Choroid plexus epithelial cell (primary cell): ENCODE results near the gene LMBR1.
"Not testable (repeated sequence)": the region's sequence is repeated elsewhere in the genome, so short reads cannot be mapped to it uniquely, and the experiment has no call there.

ENCODE experiments used
- DNase-seq: peaks from one replicate; pipeline ENCODE4 v3.0.0-alpha.2; 2010; ENCODE audit warnings: low read depth
- H3K4me3 ChIP-seq: 2 replicates; pipeline ENCODE4 v1.5.1; 2011; ENCODE audit warnings: low read depth, mild to moderate bottlenecking, control low read depth, low read length, moderate library complexity
- TF ChIP-seq, protein P1 (sequence below): conservative IDR thresholded peaks from 2 replicates; pipeline ENCODE4 v1.5.1; 2011; ENCODE audit warnings: low read depth, mild to moderate bottlenecking, control low read depth, inconsistent platforms, low read length, moderate library complexity

Gene LMBR1

DNA sequence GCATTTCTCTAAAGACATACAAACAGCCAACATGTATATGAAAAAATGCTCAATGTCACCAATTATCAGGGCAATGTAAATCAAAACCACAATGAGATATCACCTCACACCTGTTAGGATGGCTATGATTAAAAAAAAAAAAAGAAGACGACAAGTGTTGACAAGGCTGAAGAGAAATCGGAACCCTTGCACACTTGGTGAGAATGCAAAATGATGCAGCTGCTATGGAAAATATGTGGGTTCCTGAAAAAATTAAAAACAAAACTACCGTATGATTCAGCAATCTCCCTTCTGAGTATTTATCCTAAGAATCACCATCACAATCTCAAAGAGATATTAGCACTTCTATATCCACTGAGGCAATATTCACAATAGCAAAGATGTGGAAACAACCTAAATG lies 11.3 kb downstream of the LMBR1 start:
- TF ChIP-seq, protein P1, sequence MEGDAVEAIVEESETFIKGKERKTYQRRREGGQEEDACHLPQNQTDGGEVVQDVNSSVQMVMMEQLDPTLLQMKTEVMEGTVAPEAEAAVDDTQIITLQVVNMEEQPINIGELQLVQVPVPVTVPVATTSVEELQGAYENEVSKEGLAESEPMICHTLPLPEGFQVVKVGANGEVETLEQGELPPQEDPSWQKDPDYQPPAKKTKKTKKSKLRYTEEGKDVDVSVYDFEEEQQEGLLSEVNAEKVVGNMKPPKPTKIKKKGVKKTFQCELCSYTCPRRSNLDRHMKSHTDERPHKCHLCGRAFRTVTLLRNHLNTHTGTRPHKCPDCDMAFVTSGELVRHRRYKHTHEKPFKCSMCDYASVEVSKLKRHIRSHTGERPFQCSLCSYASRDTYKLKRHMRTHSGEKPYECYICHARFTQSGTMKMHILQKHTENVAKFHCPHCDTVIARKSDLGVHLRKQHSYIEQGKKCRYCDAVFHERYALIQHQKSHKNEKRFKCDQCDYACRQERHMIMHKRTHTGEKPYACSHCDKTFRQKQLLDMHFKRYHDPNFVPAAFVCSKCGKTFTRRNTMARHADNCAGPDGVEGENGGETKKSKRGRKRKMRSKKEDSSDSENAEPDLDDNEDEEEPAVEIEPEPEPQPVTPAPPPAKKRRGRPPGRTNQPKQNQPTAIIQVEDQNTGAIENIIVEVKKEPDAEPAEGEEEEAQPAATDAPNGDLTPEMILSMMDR, result no peak
- H3K4me3 ChIP-seq, result no peak overlapping the region
- no peak for DNase-seq

DNA sequence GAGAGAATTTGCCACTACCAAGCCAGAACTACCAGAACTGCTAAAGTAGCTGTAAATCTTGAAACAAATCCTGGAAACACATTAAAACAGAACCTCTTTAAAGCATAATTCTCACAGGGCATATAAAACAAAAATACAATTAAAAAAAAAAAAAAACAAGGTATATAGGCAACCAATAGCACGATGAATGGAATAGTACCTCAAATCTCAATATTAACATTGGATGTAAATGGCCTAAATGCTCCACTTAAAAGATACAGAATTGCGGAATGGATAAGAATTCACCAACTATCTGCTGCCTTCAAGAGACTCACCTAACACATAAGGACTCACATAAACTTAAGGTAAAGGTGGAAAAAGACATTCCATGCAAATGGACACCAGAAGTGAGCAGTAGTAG lies 17.2 kb downstream of the LMBR1 start:
- DNase-seq, result no peak
- TF ChIP-seq, protein P1, result no peak
- no peak overlapping the region for H3K4me3 ChIP-seq

DNA sequence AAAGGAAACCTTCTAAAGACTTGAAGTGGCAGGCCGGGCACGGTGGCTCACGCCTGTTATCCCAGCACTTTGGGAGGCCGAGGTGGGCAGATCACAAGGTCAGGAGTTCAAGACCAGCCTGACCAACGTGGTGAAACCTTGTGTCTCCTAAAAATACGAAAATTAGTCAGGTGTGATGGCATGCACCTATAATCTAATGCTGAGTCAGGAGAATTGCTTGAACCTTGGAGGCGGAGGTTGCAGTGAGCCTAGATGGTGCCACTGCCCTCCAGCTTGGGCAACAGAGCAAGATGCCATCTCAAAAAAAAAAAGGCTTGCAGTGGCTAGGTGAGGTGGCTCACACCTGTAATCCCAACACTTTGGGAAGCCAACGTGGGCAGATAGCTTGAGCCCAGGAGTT lies 24.6 kb downstream of the LMBR1 start:
- DNase-seq, H3K4me3 ChIP-seq: not testable (repeated sequence)

DNA sequence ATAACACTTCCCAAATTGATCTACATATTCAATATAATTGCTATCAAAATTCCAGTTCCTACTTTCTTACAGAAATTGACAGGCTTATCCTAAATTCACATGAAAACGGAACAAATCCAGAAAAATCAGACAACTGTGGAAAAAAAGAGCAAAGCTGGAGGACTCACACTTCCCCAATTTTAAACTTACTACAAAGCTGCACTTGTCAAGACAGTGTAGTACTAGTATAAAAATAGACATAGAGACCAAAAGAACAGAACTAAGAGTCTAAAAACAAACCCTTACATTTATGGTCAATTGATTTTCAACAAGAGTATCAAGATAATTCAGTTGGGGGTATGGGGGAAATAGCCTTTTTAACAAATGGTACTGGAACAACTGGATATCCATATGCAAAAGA lies 27.5 kb downstream of the LMBR1 start:
- DNase-seq, result no peak
- TF ChIP-seq, protein P1, result no peak

DNA sequence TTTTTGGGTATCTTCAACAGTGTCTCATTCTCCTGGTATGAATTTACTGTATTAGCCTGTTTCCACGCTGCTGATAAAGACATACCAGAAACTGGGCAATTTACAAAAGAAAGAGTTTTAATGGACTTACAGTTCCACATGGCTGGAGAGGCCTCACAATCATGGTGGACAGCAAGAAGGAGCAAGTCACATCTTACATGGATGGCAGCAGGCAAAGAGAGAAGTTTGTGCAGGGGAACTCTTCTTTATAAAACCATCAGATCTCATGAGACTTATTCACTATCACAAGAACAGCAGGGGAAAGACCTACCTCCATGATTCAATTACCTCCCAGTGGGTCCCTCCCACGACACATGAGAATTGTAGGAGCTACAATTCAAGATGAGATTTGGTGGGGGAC lies 31.0 kb downstream of the LMBR1 start:
- not testable (repeated sequence) for DNase-seq, H3K4me3 ChIP-seq

More for the DNA sequence above, 27.5 kb downstream of the LMBR1 start:
- no peak overlapping the region for H3K4me3 ChIP-seq

DNA sequence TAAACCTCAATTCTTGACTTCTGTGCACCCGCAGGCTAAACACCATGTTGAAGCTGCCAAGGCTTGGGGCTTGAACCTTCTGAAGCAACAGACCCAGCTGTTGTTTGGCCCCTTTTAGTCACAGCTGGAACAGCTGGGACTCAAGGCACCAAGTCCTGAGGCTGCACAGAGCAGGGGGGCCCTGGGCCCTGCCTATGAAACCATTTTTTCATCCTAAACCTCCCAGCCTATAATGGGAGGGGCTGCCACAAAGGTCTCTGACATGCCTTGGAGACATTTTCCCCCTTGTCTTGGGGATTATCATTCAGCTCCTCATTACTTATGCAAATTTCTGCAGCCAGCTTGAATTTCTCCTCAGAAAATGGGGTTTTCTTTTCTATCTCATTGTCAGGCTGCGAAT lies 31.8 kb downstream of the LMBR1 start:
- no peak overlapping the region for H3K4me3 ChIP-seq
- TF ChIP-seq, protein P1, result no peak
- DNase-seq, result no peak

DNA sequence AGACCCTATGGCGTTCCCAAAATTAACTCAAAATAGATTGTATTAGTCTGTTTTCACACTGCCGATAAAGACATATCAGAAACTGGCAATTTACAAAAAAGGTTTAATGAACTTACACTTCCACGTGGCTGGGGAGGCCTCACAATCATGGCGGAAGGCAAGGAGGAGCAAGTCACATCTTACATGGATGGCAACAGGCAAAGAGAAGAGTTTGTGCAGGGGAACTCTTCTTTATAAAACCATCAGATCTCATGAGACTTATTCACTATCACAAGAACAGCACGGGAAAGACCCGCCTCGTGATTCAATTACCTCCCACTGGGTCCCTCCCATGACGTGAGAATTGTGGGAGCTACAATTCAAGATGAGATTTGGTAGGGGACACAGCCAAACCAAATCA lies 32.9 kb downstream of the LMBR1 start:
- not testable (repeated sequence) for H3K4me3 ChIP-seq, DNase-seq

DNA sequence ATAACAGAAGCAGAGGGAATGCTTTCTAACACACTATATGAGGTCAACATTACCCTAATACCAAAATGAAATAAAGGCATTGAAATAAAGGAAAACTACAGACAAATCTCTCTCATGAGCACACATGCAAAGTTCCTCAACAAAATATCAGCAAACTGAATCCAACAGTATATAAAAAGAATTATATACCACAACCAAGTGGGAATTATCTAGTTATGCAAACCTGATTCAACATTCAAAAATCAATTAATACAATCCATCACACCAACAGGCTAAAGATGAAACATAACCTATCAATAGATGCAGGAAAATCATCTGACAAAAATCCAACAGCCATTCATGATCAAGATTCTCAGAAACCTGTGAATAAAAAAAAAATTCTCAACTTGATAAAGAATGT lies 34.5 kb downstream of the LMBR1 start:
- DNase-seq, result no peak
- no peak overlapping the region for H3K4me3 ChIP-seq
- TF ChIP-seq, protein P1, result no peak

DNA sequence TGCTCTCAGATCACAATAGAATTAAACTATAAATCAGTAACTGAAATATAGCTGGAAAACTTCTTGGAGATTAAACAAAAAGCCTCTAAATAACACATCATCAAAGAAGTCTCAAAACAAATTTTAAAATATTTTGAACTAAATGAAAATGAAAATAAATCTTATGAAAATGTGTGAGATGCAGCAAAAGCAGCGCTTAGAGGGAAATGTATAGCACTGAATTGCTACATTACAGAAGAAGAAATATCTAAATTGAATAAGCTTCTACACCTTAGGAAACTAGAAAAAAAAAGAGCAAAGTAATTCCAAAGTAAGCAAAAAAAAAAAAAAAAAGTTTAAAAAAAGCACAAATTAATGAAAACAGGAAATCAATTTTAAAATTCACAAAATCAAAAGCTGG lies 35.2 kb downstream of the LMBR1 start:
- TF ChIP-seq, protein P1, result no peak
- H3K4me3 ChIP-seq, result no peak overlapping the region
- DNase-seq, result no peak
